Activated naive CD8-positive, alpha-beta T cell treated with anti-CD3 and anti-CD28 coated beads, Interleukin-2, amount 50 U/mL, for 24 hours (primary cell): ENCODE data around the gene CTNNB1.
A peak's percentile ranks its signal among the peaks of the same experiment; 100 is the strongest.

ENCODE experiments used
- ATAC-seq: fragments of 150-1000 bp; cut with Tn5 transposase; one replicate; pipeline ENCODE4 v1.10.0; 2021
- DNase-seq: peaks from one replicate; pipeline ENCODE4 v3.0.0; 2021
- H3K27ac Mint-ChIP-seq: one replicate; pipeline ENCODE4 v1.8.0; 2021; ENCODE audit warnings: mild to moderate bottlenecking, mixed read lengths
- H3K27me3 Mint-ChIP-seq: one replicate; pipeline ENCODE4 v1.8.0; 2021; ENCODE audit warnings: mixed read lengths
- H3K36me3 Mint-ChIP-seq: one replicate; pipeline ENCODE4 v1.8.0; 2021; ENCODE audit warnings: low read depth, mixed read lengths
- H3K4me1 Mint-ChIP-seq: one replicate; pipeline ENCODE4 v1.8.0; 2021; ENCODE audit warnings: mixed read lengths
- H3K4me3 Mint-ChIP-seq: one replicate; pipeline ENCODE4 v1.8.0; 2021; ENCODE audit warnings: mild to moderate bottlenecking, moderate library complexity, mixed read lengths
- H3K9me3 Mint-ChIP-seq: one replicate; pipeline ENCODE4 v1.8.0; 2021; ENCODE audit warnings: mixed read lengths

Gene CTNNB1

DNA sequence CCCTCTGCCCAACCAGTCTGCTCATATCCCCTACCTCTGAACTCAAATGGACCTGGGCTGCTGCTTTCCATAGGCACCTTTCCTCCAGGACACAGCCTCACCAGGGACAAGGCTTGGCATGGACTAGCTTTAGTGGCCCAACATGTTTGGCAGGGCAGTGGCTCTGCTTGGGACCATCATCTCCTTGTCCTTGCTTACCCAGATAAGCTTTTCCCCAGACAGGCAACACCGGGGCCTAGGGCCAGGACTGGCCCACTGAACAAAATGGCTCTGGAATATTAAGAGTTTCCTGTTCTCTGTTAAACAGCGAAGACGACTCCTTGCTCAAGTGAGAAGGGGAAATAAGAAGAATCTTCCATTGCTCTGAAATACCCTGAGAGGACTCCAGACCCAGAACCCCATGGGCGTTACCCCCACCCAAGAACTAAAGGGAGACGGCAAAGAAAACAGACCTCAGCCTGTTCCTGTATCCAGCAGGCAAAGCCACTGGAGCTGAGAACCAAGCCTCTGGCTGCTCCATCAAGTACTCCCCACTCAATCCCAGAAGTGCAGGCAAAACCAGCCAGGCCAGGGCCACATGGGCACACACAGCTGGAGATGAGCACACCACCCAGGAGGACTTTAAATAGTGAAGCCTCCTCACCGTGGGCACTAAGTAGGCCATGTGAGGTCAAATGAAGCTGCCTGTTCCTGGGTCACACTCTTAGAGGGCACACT is 45.5 kb downstream of the CTNNB1 start:
- no peak for DNase-seq
- no peak for ATAC-seq
- H3K4me1 Mint-ChIP-seq, result no peaks in the 10 kb centered on the region
- no peaks in the 10 kb centered on the region for H3K9me3 Mint-ChIP-seq
- no peak overlapping the region for H3K27ac Mint-ChIP-seq
- peaks cover 16% of the 10 kb centered on the region for H3K36me3 Mint-ChIP-seq
- H3K4me3 Mint-ChIP-seq, result no peak overlapping the region
- no peaks in the 10 kb centered on the region for H3K27me3 Mint-ChIP-seq

DNA sequence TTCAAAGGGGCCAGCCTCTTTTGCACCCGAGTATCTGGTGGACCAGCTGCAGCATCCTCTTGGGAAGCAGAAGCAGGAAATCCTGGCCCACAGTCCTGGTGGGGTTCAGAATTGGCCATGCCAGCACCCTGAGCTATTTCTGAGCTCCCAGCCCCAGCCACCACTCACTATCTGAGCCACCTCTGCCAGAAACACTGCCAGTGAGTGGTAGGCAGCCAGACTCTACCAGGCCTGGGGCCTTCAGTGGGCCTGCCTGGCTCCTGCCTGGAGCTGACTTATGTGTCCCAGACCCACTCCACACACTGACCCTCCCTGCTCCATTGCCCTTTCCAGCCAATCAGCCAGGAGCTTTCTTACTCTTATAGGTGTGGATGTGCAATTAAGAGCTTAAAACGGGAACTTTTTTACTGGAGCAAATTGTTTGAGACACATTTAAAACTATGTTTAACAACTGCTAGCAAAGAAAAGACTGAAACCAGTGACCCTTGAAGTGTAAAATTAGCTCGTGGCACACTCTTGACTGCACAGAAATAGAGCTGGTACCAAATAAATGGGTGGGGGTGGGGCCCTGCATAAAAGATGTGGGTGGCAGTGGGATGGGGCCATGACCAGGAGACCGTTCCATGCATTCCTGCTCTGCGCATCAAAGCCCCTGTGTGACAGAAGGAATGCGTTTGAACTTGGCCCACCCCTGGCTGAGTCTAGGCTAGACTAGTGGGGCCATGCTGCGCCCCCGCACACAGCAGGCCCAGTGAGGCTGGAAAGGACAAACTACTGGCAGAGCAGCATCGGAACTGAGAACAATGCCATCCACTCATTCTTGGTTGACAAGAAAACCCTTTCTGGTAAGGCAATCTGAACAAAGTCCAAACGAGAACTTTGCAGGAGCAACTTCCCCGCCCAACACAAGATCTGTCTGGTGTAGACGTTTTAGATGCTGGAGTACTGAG is 48.0 kb downstream of the CTNNB1 start:
- no peaks in the 10 kb centered on the region for H3K4me1 Mint-ChIP-seq
- no peaks in the 10 kb centered on the region for H3K9me3 Mint-ChIP-seq
- peaks cover 4% of the 10 kb centered on the region for H3K36me3 Mint-ChIP-seq
- no peak for ATAC-seq
- no peak for DNase-seq
- no peak overlapping the region for H3K4me3 Mint-ChIP-seq
- H3K27ac Mint-ChIP-seq, result no peak overlapping the region
- no peaks in the 10 kb centered on the region for H3K27me3 Mint-ChIP-seq

DNA sequence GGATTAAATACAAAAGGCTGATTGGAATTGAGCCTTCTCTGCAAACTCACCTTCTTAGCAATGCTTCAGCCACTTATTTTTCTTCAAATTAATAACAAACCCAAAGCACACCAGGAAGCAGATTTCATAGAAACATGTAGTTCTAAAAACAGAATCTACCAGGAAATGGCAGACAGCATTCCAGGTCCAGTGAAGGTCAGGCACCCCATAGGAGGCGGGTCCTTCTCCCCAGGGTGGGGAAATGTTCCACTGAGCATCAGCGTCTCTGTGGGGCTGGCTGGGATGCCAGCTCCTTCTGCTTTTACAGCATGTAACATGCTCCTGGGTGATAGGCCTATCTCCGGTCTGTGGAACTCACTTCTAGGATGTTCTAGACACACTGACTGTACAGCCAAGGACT is 49.2 kb downstream of the CTNNB1 start:
- Mint-ChIP-seq H3K27me3 (no peaks in the 10 kb centered on the region), H3K9me3 (peaks cover 2% of the 10 kb centered on the region), H3K27ac (no peak overlapping the region), H3K36me3 (peaks cover 4% of the 10 kb centered on the region), H3K4me1 (no peaks in the 10 kb centered on the region), H3K4me3 (no peak overlapping the region)
- ATAC-seq (no peak), DNase-seq (no peak)

DNA sequence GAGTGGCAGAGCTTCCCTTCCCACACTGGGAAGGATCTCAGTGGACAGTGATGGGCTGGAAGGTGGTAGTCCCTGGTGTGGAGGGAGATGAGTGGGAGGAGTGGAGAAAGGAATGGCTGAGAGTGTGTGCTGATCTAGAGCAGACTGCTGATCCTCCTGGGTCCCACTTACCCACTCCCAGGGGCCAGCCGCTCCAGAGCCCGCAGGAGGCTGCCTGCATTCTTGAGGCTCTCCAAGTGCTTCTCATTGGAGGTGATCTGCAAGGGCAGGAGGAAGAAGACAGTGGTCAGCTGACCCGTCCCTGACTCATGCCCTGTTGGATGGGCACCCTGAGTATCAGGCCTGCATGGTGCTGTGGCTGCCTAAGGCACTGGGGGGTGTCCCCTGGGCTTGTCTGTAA is 50.0 kb downstream of the CTNNB1 start:
- ATAC-seq (no peak), DNase-seq (no peak)
- peaks cover 6% of the 10 kb centered on the region for H3K9me3 Mint-ChIP-seq
- H3K36me3 Mint-ChIP-seq, result peaks cover 4% of the 10 kb centered on the region
- no peaks in the 10 kb centered on the region for H3K27me3 Mint-ChIP-seq
- H3K4me3 Mint-ChIP-seq, result no peak overlapping the region
- no peaks in the 10 kb centered on the region for H3K4me1 Mint-ChIP-seq
- H3K27ac Mint-ChIP-seq, result no peak overlapping the region

DNA sequence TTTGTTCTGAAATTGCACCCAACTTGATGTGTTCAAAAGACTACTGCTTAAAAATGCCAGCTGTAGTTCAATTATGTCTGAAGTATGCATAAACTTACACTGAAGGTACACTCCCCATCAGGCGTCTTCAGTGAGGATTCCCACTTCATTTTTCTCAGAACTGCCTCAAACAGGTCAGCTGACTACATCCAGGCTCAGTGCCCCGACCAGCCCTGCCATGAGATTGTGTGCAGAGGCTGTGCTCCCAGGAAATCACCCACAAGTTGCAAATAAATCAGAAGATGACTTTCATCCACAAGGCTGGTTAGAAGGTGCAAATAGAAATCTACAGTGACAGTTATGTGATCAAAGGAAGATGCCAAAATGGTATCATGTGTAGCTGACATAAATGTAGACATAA is 51.5 kb downstream of the CTNNB1 start:
- DNase-seq (no peak), ATAC-seq (no peak)
- Mint-ChIP-seq H3K27ac (no peak overlapping the region), H3K4me1 (no peaks in the 10 kb centered on the region), H3K27me3 (no peaks in the 10 kb centered on the region), H3K9me3 (peaks cover 6% of the 10 kb centered on the region), H3K36me3 (no peaks in the 10 kb centered on the region), H3K4me3 (no peak overlapping the region)

DNA sequence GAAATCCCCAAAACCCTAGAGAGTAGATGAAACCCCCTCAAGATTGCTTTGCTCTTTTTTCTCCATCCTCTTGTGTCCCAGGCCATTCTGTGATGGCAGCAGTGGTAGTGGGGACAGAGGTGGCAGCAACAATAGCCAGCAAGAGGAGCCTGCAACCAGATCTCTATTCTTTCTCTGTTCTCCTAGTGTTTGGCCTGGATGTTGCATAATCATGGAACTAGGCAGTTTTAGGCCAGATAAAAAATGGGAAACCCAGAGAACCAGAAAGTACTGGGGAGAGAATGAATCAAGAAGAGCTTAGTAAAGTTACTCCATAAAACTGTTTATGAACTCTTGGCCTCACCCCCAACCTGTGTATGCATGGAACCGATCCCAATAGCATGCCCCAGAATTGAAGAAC is 52.3 kb downstream of the CTNNB1 start:
- no peak overlapping the region for H3K4me3 Mint-ChIP-seq

DNA sequence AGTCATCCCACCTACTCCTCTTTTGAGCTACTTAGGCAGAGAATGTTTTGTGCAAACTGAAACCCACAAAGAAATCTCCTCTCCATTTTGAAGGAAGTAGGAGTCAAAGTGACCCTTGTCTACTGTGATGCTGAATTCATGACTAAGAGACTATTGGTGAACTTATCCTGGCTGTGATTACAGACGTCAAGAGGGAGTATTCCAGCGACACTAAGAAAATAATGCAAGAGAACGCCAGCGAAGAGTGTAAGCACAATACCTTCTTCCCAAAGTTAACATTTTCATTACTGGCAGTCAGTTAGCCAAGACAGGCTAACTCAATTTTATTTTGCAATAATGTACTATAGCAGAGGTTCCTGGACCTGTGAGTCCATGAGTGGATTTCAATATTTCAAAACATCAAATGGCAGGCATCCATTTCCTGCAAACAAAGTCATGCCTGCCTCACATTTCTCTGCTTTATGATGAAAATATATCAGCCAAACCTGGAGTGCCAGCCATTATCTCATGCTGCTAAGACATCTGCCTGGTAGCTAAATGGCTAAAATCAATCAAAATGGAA is 59.0 kb downstream of the CTNNB1 start:
- ATAC-seq (no peak), DNase-seq (no peak)
- H3K4me3 Mint-ChIP-seq, result no peak overlapping the region
- H3K4me1 Mint-ChIP-seq, result no peaks in the 10 kb centered on the region
- H3K27me3 Mint-ChIP-seq, result no peaks in the 10 kb centered on the region
- peaks cover 6% of the 10 kb centered on the region for H3K9me3 Mint-ChIP-seq
- no peak overlapping the region for H3K27ac Mint-ChIP-seq
- H3K36me3 Mint-ChIP-seq, result no peaks in the 10 kb centered on the region

More for the DNA sequence above, 52.3 kb downstream of the CTNNB1 start:
- no peak for DNase-seq
- no peak for ATAC-seq
- H3K36me3 Mint-ChIP-seq, result no peaks in the 10 kb centered on the region
- H3K4me1 Mint-ChIP-seq, result no peaks in the 10 kb centered on the region
- no peaks in the 10 kb centered on the region for H3K27me3 Mint-ChIP-seq
- no peak overlapping the region for H3K27ac Mint-ChIP-seq
- H3K9me3 Mint-ChIP-seq, result peaks cover 6% of the 10 kb centered on the region

DNA sequence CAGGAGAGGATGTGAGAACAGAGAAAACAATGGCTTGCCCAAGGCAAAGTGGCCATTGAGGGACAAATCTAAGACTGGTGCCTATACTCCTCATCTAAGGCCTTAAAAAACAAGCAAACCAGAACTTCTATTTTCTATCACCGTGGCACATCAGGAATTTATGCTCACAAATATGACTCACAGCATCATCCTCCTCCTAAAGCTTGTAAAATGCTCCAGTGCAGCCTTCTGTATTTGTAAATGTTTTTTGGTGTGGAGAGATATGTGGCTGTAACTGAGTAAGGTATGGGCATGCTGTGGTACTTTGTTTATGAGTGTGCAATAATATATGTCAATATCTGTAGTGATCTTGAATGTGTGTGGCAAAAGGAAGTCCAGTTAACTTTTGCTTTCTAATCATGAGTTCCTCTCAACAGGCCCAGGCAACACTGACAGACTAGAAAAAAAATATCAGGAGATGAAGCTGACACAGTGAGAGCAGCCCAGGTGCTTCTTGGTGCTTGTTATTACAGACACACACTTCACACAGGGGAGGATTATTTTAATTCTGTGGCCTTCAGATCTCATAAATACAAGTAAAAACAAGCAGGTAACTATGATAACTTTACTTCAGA is 60.3 kb downstream of the CTNNB1 start:
- no peaks in the 10 kb centered on the region for H3K27me3 Mint-ChIP-seq
- H3K27ac Mint-ChIP-seq, result no peak overlapping the region
- H3K9me3 Mint-ChIP-seq, result no peaks in the 10 kb centered on the region
- ATAC-seq, result no peak
- no peak overlapping the region for H3K4me3 Mint-ChIP-seq
- H3K36me3 Mint-ChIP-seq, result no peaks in the 10 kb centered on the region
- no peak for DNase-seq
- no peaks in the 10 kb centered on the region for H3K4me1 Mint-ChIP-seq

DNA sequence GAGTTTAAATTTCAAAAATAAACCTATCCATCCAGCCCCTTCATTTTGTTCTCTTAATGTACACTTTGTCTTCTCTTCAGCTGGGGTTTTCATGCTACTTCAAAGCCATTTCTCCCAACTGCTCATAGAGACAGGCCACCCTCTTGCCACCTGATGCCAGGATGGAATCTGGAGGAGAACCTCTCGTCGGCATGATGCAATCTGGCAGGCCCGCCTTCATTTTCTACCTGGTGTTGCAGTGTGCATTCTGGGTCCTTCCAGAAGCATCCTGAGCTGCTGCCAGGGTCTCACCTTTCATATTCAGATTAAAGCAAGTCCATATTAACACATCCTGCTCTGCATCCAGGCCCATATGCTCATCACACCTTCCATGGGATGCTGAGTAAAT is 60.8 kb downstream of the CTNNB1 start:
- Mint-ChIP-seq H3K9me3 (no peaks in the 10 kb centered on the region), H3K36me3 (no peaks in the 10 kb centered on the region), H3K27me3 (no peaks in the 10 kb centered on the region), H3K4me3 (no peak overlapping the region), H3K27ac (no peak overlapping the region), H3K4me1 (no peaks in the 10 kb centered on the region)
- no peak for DNase-seq
- ATAC-seq, result no peak

DNA sequence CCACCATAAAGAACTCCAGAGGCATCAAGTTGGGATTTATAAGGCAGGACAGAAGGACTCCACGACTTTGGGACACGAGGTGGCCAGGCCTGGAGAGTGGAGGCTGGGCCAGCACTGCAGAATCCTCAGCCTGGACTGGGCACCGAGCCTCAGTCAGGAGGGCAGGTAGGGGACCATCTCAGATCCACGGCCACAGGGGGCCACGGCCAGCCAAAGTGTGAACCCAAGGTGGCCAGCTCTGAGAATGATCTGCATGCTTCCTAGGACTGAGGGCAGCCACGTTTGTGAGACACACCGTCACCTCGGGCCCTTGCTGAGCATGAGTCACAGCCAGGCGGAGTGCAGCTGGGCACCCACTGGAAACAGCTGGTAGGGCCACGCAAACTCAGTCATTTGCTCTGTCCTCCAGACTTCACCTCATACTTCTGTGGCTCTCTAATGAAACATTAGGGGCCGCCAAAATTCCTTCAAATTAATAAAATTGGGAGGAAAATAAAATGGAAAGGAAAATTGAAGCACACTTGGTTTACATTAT is 65.8 kb downstream of the CTNNB1 start:
- Mint-ChIP-seq H3K4me1 (no peaks in the 10 kb centered on the region), H3K4me3 (no peak overlapping the region), H3K36me3 (no peaks in the 10 kb centered on the region), H3K9me3 (peaks cover 7% of the 10 kb centered on the region), H3K27ac (no peak overlapping the region), H3K27me3 (no peaks in the 10 kb centered on the region)
- DNase-seq (no peak), ATAC-seq (no peak)

DNA sequence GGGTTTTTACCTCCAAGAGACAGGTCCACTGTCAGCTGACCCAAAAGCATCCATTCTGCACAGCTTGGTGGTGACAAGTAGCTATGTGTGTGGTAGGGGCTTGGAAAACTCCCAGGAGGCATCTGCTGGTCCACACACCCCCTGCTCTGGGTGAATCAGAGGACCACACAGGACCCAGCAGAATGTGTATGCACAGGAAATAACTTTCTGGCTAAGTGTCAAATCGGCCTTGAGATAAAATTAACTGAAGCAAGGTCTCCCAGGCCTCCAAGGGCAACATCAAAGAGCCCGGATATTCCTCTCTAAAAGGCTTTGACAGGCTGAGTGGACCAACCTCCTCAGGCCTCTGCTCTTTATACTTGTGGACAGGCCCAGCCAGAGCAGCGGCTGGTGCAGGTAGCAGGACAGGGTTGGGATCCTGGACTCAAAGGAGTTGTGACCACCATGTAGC is 66.5 kb downstream of the CTNNB1 start:
- Mint-ChIP-seq H3K9me3 (peaks cover 7% of the 10 kb centered on the region), H3K4me1 (no peaks in the 10 kb centered on the region), H3K36me3 (no peaks in the 10 kb centered on the region), H3K27ac (no peak overlapping the region), H3K27me3 (no peaks in the 10 kb centered on the region), H3K4me3 (no peak overlapping the region)
- DNase-seq, result no peak
- no peak for ATAC-seq

DNA sequence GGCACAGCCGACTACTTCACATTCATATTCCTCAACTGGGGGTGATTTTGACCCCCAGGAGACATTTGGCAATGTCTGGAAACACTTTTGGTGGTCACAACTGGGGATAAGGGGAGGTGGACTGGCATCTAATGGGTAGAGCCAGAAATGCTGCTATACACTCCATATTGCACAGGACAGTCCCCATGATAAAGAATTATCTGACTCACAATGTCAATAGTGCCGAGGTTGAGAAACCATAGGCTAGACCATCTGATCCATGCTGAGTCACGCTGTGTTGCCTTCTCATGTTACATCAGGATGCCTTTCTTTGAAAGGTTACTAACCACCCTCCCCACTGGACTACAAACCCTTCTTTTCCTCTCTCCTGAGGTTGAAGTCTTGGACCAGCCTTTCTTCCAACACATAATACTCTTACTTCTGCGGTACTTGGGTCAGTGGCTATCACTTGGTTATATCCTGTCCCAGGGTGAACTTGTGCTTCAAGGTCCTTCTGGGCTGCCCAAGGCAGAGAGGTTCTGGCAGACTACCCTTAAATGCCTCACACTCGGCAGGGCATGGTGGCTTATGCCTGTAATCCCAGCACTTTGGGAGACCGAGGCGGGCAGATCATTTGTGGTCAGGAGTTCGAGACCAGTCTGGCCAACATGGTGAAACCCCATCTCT is 68.8 kb downstream of the CTNNB1 start:
- ATAC-seq (peak; percentile 31), DNase-seq (no peak)
- H3K36me3 Mint-ChIP-seq, result peaks cover 7% of the 10 kb centered on the region
- no peak overlapping the region for H3K27ac Mint-ChIP-seq
- no peaks in the 10 kb centered on the region for H3K27me3 Mint-ChIP-seq
- H3K4me3 Mint-ChIP-seq, result no peak overlapping the region
- no peaks in the 10 kb centered on the region for H3K4me1 Mint-ChIP-seq
- H3K9me3 Mint-ChIP-seq, result peaks cover 17% of the 10 kb centered on the region

DNA sequence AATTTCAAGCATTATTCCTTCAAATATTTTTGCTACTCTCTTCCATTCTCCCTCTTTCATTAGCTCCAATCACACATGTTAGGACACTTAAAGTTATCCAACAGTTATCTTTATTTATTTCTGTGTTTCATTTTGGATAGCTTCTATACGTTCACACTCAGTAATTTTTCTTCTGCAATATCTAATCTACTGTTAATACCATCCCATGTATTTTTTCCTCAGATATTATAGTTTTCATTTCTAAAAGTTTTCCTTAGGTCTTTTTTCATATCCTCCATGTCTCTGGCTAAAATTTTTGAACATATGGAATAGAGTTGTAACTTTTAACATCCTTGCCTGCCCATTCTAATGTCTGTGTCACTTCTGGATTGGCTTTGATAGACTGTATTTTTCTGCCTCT is 73.4 kb downstream of the CTNNB1 start:
- DNase-seq (no peak), ATAC-seq (no peak)
- H3K27me3 Mint-ChIP-seq, result no peaks in the 10 kb centered on the region
- H3K4me1 Mint-ChIP-seq, result no peaks in the 10 kb centered on the region
- no peak overlapping the region for H3K4me3 Mint-ChIP-seq
- no peak overlapping the region for H3K27ac Mint-ChIP-seq
- H3K9me3 Mint-ChIP-seq, result peaks cover 19% of the 10 kb centered on the region
- H3K36me3 Mint-ChIP-seq, result peaks cover 19% of the 10 kb centered on the region
